Fibroblast of pulmonary artery (primary cell): ENCODE data around the gene AUTS2.

Experiments used
- DNase-seq: peaks from one replicate; pipeline ENCODE4 v3.0.0-alpha.2; 2010; ENCODE audit warnings: low read depth
- H3K4me3 ChIP-seq: replicated peaks from 2 replicates; pipeline ENCODE4 v1.5.1; 2011; ENCODE audit warnings: low read depth, mild to moderate bottlenecking, control low read depth, low read length, moderate library complexity
- CTCF ChIP-seq: IDR thresholded peaks from 2 replicates; pipeline ENCODE4 v1.5.1; 2011; ENCODE audit warnings: mild to moderate bottlenecking, control low read depth, low read length, inconsistent platforms; ENCODE audit errors: missing control alignments

The AUTS2 gene

GRCh38 chr7:69643265-69643664 lies 45.0 kb downstream of the AUTS2 start:
- TF ChIP-seq CTCF, result no peak
- DNase-seq, result no peak
- no peak overlapping the region for H3K4me3 ChIP-seq

DNA sequence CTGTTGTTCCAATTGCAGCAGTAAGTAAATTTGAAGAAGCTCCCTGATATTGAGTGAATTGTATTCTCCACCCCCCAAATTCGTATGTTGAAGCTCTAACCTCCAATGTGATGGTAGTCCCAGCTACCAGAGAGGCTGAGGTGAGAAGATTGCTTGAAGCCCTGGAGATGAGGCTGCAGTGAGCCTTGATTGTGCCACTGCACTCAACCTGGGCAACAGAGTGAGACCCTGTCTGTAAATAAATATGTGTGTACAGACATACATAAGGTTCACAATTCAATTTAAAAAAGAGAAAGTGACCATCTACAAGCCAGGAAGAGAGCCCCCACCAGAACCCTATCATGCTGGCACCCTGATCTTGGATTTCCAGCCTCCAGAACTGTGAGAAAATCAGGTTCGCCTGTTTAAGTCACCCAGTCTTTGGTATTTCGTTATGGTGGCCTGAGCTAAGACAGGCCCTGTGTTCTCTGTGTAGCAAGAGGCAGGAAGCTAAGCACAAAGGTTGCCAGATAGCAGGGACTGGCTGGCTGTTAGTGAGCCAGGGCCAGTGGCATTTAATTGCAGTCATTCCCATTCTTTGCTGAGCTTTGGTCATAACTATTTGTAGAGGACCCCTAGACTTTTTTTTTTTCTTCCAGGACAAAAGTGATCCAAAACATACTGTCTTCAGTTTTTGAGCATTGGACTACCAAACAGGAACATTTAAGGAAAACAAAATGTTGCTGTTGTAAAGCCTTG lies 45.6 kb downstream of the AUTS2 start:
- TF ChIP-seq CTCF, result no peak
- no peak overlapping the region for H3K4me3 ChIP-seq
- peak; percentile 52 for DNase-seq

DNA sequence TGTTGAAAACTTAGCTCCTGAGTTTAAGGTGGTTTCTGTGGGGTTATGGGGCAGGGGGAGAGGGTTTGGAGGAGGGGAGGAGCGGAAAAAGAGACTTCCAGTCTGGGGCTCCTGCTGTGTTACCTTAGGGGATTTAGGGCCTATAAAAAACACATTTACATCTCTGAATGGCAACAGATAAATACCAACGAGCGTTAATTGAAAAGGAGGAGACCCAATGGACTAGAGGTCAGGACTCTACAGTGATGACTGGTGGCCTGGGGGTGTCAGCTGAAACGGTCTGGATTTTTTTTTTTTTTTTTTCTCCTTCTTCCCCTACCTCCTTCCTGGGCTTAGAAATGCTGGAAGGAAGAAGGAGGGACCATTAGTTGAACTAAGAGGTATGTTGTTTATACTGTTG lies 47.4 kb downstream of the AUTS2 start:
- DNase-seq, result no peak
- no peak for TF ChIP-seq CTCF
- no peak overlapping the region for H3K4me3 ChIP-seq

DNA sequence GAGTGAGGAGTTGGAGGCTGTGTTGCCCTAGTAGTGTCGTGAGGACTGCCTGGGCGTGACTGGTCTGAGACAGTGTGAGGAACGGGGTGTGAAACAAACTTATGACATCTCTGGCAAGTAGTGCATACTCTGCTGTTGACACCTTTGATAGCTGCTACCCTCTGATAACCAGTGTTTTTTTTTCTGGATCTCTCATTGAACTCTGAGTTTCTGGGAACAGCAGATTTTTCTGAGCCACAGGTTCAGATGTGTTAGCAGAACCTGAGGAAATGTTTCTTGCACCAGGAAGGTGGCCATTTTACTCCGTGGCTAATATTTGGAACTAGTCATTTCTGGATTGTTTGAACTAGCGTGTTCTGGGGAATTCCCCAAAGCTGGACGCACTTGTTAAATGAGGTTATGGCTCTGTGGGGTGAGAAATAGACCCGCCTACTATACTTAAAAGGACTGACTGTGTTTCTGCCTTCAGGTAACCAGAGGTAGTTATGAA lies 52.9 kb downstream of the AUTS2 start:
- DNase-seq, result no peak
- no peak overlapping the region for H3K4me3 ChIP-seq
- no peak for TF ChIP-seq CTCF

DNA sequence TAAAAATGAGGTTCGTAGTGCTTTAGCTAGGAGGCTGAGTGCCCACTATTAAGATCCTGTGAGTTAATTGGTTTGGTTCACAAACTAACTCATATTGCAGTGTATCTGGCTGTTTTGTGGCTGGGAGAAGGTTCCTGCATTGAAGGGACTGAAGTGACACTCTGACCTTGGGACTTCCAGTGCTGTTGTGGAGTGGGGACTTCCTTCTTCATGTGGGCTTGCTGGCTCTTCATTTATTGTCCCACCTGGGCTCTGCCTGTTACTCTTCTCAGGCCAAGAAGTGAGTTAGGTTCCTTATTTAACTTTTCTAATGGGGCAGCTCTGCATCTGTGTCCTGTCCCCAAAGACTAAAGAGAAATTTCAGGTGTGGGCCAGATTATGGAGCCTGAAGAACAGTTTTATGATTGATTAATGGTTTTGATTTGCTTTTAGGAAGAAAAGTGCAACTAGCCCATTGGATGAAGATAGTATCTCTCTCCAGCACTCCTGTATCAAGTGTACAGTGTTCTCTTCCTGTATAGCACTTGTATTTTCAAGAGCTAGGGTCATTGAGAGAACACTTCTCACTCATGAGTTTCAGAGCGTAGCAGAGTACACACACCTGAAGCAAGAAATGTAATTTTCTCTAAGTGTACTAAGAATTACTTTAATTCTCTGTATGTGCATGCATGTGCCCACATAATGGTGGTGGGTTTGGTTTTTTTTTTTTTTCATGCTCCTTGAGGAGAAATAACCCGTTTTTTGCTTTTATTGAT lies 54.8 kb downstream of the AUTS2 start:
- no peak overlapping the region for H3K4me3 ChIP-seq
- DNase-seq, result no peak
- TF ChIP-seq CTCF, result no peak

DNA sequence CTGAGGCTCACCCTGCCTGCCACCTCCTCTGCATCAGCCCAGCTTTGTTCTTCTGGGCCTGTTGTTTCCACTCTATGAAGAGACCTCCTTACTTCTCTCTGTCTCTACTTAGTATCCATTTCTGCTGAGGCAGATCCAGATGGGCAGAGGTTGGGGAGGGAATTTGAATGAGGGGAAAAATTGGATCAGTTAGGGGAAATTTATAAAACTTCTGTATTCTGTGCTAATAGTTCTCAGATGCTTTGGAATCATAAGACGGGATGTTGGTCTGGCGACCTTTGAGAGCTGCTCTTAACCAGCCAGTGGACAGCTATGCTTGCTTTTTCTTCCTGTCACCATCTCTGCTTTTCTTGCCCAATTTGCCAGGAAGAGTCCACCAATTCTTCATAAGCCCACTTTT lies 55.5 kb downstream of the AUTS2 start:
- no peak overlapping the region for H3K4me3 ChIP-seq
- DNase-seq, result no peak
- no peak for TF ChIP-seq CTCF
